GOT3 (cell line): ENCODE results near the gene PDE2A.

Experiments used
- DNase-seq: peaks from one replicate; lab custom pipeline; 2025; ENCODE audit warnings: mixed read lengths; lab: John Stamatoyannopoulos, UW

PDE2A gene

DNA sequence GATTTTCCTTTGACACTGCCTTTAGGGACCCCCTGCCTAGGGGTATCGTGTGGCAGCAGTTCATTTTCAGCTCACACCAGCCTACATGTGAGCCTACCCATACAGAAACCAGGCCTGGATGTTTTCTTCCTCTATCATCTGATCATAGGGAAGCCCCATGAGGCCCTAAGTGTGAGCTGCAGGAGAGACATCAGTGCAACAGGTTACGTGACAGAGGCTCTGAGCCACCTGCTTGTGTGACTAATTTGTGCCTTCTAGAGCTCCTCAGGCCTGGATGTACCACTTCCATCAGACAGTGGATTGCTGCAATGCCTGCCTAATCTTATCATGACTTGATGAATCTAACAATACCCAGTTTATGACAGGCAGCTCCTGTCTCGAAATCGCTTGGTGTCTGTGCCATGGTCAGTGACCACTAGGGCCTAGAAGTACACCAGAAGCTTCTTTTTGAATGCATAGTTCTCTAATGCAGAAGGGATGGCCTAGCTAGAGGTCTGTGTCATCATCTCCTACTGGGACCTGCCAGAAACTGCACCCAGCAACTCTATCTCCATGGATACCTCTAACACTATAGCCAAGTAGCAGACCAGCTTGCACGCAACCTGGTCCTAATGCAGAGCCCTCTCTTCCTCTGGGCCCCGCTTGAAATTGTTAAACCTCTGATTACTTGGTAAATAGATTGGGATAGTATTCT is 130.2 kb downstream of the PDE2A start:
- no peak for DNase-seq

DNA sequence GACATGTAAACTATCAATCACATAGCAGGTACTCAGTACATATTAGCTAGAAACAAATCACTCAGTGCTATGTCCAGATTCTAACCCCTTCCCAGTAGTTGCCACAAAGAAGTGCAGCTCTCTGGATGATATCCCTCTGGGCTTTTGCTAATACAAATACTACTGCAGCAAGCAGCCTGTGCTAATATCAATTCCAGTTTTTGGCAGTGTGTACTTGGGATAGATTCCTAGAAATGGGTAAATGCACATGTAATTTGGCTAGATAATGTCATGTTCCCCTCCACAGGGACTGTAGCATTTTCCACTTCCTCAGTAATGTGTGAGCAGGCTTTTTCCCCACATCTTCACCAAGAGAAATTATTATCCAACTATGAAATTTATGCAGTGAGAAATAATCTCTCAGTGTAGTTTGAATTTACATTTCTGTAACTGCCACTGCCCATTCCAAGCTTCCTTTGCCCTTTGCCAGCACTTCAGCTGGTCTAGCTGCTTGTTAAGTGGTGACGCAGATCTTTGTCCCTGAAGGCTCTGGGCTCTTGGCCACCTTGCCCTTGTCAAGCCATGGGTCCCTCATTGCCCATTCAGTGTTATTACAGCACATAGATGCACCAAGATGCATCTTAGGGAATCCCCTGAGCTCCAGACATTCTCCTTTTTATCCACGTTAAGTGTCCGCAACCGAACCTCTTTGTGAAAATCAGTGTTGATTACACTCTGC is 132.8 kb downstream of the PDE2A start:
- DNase-seq: no peak

- no peak for DNase-seq
Observed at GRCh38 chr11:72537051-72537450, 137.2 kb downstream of the PDE2A start.

DNA sequence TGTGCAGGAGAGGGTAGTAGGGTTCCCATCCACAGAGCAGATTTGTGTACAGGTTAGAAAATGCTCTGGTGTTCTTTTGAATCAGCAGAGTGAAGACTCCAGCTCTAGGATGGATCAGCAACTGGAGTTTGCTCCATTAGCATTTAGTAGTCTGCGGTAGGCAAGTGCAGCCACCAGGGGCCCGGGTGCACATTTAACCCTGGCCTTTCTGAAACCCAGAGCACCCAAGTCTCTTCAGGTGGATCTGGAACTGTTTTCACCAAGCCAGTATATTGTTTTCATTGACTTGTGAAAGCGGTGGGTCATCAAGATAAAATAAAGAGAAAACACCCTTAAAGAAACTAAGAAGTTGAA is 139.1 kb downstream of the PDE2A start:
- no peak for DNase-seq

DNA sequence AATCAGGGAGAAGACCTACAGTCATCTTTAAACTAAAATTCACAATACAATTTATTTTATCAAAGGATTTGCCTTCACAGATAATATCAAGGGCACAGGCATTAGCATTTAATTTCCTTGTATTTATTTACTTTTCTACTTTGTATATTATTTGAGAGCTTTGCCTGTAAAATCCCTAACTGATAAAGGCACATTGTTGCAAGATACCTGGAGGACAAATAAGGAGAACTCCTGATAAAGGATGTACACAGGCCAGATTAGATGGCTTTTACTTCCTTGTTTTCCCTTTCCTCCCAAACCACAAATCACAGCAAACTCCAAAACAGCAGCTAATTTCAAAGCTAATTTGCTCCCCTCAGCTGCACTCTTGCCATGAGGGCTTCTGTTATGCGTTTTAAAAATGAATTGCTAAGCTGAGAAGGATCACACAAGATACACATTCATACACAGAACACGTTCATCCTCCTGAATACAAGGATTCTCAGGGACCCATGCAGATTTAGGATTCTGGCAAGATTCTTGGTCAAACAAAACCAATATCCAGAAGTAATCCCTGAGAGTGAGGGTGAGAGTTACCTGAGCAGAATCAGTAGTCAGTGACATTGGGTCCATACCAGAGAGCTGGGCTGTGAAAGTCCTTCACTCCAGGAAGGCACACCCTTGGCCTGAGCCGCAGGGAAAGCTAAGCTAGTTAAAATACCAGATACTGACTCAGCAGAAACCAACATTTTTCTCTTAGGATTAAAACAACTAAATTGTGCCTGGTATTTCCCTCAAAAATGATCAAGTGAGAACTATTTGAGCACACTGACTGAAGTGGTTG is 139.6 kb downstream of the PDE2A start:
- DNase-seq: no peak

DNA sequence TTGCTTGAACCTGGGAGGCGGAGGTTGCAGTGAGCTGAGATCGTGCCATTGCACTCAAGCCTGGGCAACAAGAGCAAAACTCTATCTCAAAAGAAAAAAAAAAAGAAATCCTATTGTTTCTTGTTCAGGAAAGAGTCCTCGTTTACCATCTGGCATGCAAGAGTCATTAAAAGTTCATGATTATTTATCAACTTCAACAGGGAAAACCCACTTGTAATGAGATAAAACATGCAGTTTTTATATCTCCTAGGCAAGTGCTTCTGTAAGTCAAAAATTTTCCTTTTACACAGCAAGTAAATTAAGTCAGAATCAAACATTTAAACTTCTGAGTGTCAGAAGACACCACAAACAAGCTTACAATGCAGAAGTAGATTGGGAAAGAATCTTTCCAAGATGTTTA is 145.2 kb downstream of the PDE2A start:
- DNase-seq: no peak

DNA sequence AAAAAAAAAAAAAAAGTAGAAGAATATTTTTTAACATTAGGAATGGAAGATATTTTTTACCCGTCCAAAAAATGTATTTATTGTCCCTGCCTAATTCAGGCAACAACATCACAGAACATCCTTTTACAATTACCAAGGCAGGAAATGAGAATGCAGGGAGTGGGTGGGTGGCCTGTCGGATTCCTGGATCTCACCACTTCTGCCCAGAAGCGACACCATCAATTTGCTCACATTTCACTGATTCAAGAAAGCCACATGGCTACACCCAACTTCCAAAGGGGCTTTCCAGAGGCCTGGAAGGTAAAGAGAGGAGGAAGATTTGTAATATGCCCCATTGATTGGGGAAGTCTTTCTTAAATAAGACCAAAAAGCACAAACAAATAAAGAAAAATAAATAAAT is 146.1 kb downstream of the PDE2A start:
- no peak for DNase-seq
